ENCODE results near the gene ATP11B.
"Not testable (repeated sequence)": the region's sequence is repeated elsewhere in the genome, so short reads cannot be mapped to it uniquely, and the experiment has no call there.

Gene ATP11B

GRCh38 chr3:182795389-182795782 lies 2.1 kb downstream of the ATP11B start:
- peak; percentile 24 for DNase-seq (ENCODE audit: low spot score)

DNA sequence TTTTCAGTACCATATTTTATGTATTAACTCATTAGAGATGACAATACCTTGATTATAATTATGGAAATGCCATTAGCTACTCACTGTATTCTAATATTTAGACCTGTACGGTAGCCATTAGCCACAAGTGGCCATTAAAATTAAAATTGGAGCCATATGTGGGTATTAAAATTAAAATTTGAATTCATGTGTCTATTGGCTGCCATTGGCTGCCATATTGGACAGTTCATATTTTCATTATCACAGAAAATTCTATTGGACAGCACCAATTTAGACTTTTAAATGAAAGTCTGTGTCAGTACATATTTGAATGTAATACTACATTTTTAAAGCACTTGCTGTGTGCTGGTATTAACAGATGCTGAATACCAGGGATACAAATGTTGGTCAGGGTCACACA lies 3.0 kb downstream of the ATP11B start:
- no peak for DNase-seq (ENCODE audit: low spot score)

DNA sequence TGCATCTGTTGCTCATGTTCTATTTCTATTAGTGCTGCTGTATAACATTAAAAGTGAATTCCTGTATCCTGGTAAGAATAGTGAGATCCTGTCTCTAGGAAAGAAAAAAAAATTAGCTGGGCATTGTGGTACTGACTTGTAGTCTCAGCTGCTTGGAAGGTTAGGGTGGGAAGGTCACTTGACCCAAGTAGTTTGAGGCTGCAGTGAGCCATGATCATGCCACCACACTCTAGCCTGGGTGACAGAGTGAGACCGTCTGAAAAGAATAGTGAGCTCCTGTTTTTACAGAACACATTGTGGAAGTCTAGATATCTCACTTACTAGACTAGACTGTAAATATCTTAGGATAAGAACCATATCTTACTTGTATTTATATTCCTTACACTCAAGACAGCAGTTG lies 4.6 kb downstream of the ATP11B start:
- DNase-seq (ENCODE audit: low spot score): no peak

DNA sequence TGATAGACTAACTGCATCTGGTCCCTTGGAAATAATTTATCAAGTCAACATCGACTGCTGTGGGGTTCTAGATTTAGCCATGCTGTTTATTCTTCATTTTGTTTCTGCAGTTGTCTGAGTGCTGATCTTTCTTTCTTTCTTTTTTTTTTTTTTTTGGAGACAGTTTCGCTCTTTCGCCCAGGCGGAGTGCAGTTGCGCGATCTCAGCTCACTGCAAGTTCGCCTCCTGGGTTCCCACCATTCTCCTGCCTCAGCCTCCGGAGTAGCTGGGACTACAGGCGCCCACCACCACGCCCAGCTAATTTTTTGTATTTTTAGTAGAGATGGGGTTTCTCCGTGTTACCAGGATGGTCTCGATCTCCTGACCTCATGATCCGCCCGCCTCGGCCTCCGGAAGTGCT lies 5.8 kb downstream of the ATP11B start:
- DNase-seq (ENCODE audit: low spot score): not testable (repeated sequence)

- no peak for DNase-seq (ENCODE audit: low spot score)
These were observed 7.2 kb downstream of the ATP11B start for GRCh38 chr3:182800508-182800907.

GRCh38 chr3:182802413-182803390 lies 9.4 kb downstream of the ATP11B start:
- DNase-seq (ENCODE audit: low spot score): no peak

DNA sequence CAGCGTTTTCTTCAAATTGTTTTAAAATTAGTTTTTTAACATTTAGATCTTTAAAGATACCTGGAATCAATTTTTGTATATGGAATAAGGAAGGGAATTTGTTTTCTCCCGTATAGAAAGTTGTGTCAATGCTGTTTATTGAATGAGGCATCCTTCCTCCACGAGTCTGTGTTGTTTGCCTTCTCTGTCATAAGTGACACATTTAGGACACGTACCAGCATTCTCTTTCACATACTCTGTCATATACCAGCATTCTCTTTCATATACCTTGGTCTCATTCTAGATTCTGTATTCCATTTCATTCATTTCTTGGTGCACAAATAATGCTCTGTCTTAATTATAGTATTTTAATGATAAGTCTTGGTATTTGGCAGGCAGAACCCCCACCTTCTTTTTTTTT lies 10.3 kb downstream of the ATP11B start:
- DNase-seq (ENCODE audit: low spot score): no peak

DNA sequence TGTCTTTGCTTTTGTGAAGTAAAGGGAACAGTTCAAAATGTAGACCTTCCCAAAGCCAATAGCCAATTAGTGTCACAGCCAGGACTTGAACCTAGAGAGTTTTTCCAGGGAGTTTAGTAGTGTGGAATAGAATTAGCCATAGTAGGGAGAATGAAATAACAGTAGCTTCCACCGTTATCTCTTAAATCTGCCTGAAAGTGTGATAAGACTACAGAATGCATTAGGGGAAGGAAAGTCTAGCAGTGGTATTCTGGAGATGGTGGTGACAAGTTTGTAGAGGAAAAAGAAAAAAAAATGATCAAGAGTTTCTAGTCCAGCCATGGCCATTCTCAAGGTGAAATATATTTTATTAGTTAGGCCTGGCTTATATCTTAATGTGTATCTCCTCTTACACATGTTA lies 13.8 kb downstream of the ATP11B start:
- no peak for DNase-seq (ENCODE audit: low spot score)

DNA sequence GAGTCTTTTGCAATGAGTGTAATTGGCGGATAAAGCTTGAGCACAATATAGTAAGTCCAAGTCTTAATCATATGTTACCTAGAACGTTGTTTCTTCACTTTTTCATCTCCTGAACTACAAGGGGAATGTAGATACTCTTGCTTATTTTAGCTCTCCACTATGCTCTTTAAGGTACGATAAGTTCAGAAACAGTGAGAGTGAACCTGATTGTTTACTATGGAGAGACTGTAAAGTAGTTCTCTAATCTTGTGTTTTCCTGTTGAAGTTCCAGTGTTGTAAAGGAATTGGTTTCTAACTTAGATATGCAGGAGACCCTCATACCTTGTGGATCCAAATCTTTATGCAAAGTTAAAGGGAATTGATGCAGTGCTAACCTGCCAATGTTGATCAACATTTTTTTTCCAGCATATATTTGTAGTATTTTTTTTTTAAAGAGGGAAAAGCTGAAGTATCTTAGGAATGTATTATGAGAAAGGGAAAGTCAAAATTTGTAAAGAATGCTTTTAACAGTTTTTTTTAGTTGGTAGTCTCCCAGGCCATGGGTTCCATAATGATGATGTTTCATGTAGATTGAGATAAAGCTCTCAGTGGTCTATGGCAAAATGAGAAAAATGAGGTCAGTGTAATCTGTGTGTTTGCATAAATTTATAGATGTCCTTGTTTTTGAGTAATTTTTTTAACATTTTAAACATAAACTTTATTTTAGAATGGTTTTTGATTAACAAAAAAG lies 14.9 kb downstream of the ATP11B start:
- DNase-seq (ENCODE audit: low spot score): no peak

DNA sequence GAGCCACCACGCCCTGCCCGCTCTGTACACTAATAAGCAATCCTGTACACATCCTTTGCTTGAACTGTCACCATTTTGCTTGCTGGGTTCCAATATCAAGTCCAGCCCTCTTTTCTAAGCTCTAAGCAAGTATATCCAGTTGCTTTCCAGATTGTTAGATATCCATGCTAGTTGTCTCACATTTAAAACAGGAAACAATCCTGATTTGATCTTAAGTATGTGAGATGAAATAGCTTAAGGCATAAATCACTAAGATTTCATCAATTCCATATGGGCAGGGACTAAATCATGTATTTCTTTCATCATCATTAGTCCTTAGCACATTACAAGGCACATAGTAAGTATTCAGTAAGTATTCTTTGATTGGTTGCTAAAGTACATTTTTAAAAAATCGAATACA lies 16.2 kb downstream of the ATP11B start:
- no peak for DNase-seq (ENCODE audit: low spot score)

DNA sequence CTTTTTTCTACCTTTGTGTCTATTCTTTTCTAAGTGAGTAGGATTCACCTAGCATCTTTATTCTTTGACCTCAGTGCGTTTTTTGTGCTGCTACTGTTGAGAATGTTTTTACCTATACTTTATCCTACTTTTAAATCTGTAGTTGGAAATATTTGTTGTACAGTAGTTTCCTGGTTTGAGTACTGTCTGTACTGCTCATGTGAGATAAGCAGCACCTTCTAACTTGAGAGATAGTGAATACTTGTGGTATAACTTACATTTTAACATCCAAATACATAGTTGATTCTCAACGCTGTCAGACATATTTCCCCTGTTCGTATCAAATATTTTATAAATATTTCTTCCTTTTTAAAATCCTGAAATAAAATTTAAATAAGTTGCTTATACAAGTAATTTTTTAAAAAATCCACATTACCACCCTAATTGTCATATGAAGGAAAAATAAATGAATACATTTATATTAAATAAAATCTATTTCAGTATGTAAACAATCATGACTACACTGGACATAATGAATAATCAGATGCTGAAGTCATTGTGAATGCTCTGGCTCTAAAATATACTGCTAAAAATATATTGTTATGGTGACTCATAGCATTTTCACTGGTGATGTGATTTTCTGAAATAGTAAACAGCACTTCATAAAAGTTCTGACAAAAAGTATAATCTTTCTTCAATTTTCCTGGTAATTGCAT lies 17.4 kb downstream of the ATP11B start:
- no peak for DNase-seq (ENCODE audit: low spot score)

DNA sequence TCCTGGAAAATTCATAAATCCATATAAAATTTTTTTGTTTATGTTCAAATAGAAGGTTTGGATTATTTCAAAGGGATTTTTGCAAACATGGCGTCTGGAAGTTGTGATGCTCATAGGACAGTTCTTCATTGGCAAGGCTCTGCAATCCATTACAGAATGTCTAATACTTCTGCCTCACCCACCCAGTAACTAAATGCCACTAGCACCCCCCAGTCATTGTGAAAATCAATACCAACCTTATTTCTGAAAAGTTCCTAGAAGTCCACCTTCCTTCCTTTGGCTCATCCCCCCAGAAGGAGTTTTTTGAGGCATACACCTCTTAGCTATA lies 17.9 kb downstream of the ATP11B start:
- DNase-seq (ENCODE audit: low spot score): no peak

DNA sequence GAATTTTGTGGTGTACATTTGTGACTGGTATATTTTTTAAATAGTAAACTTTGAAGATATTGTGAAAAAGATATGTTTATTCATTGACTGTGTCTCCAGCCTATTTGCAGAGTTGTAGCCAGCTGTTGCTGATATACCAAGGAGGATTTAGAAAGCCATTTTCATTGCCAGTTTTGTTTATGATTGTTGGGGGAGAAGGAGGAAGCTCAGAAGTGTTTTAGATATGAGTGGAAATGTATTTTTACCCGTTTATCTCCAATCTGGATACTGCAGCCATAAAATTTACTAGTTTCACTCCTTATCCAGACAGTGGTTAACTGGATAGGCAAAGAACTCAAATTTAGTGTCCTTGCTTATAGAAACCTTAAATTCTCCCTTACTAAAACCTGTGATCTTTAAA lies 18.8 kb downstream of the ATP11B start:
- no peak for DNase-seq (ENCODE audit: low spot score)

DNA sequence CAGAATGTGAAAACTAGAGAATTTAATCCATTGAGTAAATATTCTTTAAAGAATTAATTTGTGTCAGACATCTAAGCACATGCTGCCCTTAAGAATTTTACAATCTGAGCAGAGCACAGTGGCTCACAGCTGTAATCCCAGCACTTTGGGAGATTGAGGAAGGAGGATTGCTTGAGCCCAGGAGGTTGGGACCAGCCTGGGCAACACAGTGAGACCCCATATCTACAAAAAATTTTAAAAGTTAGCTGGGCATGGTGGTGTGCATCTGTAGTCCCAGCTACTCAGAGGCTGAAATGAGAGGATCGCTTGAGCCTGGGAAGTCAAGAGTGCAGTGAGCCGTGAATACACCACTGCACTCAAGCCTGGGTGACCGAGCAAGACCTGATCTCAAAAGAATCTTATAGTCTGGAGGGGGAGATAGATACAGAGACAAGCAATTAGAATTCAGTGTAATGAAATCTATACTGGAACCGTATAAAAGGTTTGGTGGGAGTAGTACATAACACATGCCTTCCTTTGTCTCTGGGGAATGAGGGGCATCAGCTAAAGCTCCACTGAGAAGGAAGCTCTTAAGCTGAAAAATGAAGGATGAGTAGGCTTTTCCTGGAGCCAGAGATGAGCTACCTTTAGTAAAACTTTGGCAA lies 21.2 kb downstream of the ATP11B start:
- no peak for DNase-seq (ENCODE audit: low spot score)

- DNase-seq (ENCODE audit: low spot score): no peak
These were observed 22.9 kb downstream of the ATP11B start for GRCh38 chr3:182816181-182816580.

- DNase-seq (ENCODE audit: low spot score): no peak
These were observed 25.1 kb downstream of the ATP11B start for GRCh38 chr3:182818296-182818978.

GRCh38 chr3:182821221-182821981 lies 28.1 kb downstream of the ATP11B start:
- DNase-seq (ENCODE audit: low spot score): no peak

DNA sequence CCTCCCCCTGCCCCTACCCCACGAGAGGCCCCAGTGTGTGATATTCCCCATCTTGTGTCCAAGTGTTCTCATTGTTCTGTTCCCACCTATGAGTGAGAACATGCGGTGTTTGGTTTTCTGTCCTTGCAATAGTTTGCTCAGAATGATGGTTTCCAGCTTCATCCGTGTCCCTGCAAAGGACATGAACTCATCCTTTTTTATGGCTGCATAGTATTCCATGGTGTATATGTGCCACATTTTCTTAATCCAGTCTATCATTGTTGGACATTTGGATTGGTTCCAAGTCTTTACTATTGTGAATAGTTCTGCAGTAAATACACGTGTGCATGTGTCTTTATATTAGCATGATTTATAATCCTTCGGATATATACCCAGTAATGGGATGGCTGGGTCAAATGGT lies 29.0 kb downstream of the ATP11B start:
- not testable (repeated sequence) for DNase-seq (ENCODE audit: low spot score)

DNA sequence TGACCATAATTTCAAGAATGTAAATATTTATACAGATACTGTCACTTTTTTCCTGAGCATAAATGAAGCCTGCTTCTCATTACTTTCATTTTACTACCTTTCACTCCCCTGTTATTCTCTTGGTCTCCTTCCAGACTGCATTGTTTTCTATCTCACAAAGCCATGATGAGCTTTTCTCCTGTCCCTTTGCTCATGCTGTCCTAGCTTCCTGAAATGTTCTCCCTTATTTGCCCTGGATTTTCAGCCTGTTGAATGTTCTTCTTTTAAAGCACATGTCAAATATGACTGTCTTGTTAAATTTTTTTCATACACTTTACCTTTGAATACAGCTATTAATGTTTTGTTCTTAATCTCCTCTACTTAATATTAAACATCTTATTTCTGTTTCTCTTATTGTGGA lies 31.7 kb downstream of the ATP11B start:
- no peak for DNase-seq (ENCODE audit: low spot score)

GRCh38 chr3:182829761-182830405 lies 36.6 kb downstream of the ATP11B start:
- no peak for DNase-seq (ENCODE audit: low spot score)
